ENCODE data around the gene SHMT1.
A peak's percentile ranks its signal among the peaks of the same experiment; 100 is the strongest.

SHMT1 gene

DNA sequence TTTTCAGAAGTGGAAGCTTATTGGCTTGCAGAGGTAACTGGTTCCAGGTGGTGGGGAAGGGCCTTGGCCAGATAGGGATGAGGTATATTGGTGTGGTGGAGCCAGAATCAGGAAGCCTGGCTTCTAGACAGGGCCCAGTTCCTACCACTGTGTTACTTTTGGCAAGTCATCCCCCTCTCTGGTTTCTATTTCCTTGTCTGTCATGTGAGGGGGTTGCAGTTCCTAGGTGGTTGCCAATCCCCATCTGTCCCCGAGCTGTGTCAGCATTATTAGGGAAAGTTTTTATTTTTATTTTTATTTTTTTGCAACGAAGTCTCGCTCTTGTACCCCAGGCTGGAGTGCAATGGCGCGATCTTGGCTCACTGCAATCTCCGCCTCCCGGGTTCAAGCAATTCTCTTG lies 45.2 kb downstream of the SHMT1 start (continued):
- TF ChIP-seq, protein P1, sequence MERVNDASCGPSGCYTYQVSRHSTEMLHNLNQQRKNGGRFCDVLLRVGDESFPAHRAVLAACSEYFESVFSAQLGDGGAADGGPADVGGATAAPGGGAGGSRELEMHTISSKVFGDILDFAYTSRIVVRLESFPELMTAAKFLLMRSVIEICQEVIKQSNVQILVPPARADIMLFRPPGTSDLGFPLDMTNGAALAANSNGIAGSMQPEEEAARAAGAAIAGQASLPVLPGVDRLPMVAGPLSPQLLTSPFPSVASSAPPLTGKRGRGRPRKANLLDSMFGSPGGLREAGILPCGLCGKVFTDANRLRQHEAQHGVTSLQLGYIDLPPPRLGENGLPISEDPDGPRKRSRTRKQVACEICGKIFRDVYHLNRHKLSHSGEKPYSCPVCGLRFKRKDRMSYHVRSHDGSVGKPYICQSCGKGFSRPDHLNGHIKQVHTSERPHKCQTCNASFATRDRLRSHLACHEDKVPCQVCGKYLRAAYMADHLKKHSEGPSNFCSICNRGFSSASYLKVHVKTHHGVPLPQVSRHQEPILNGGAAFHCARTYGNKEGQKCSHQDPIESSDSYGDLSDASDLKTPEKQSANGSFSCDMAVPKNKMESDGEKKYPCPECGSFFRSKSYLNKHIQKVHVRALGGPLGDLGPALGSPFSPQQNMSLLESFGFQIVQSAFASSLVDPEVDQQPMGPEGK (tag by site-specific recombination; IDR thresholded peaks at IDR 0.05): no peak
- TF ChIP-seq ZNF366 (tag by site-specific recombination; conservative IDR thresholded peaks at IDR 0.05) (no peak), TRIM28 (IDR thresholded peaks at IDR 0.05; ENCODE audit: borderline replicate concordance, low read length) (no peak), ZNF175 (tag by site-specific recombination; IDR thresholded peaks at IDR 0.05) (no peak)
- TF ChIP-seq, protein P2, sequence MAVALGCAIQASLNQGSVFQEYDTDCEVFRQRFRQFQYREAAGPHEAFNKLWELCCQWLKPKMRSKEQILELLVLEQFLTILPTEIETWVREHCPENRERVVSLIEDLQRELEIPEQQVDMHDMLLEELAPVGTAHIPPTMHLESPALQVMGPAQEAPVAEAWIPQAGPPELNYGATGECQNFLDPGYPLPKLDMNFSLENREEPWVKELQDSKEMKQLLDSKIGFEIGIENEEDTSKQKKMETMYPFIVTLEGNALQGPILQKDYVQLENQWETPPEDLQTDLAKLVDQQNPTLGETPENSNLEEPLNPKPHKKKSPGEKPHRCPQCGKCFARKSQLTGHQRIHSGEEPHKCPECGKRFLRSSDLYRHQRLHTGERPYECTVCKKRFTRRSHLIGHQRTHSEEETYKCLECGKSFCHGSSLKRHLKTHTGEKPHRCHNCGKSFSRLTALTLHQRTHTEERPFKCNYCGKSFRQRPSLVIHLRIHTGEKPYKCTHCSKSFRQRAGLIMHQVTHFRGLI (tag by site-specific recombination; IDR thresholded peaks at IDR 0.05): no peak

DNA sequence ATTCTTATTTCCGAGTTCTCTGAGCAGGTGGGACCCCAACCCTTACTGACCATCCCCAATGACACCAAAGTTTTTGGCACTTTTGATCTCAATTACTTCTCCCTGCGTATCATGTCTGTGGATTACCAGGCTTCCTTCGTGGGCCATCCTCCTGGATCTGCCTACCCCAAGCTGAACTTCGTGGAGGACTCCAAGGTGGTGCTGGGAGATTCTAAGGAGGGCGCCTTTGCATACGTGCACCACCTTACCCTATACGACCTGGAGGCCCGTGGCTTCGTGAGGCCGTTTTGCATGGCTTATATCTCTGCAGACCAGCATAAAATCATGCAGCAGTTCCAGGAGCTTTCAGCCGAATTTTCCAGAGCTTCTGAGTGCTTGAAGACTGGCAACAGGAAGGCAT lies 47.4 kb downstream of the SHMT1 start:
- Histone ChIP-seq H3K4me3 (ENCODE audit: low read depth, low read length) (peak overlapping the region; percentile 85), H3K27ac (ENCODE audit: extremely low read depth, low read depth, low read length) (no peak overlapping the region), H3K4me1 (ENCODE audit: control insufficient read depth, insufficient read depth, low read length) (peaks cover 21% of the 10 kb centered on the region), H3K36me3 (ENCODE audit: control insufficient read depth in 2 of 2, insufficient read depth in 1 of 2, low read length in 2 of 2) (peaks cover 14 to 75% of the 10 kb centered on the region in 2 experiments), H3K9me3 (ENCODE audit: control insufficient read depth, insufficient read depth, low read depth, low read length) (no peaks in the 10 kb centered on the region)
- TF ChIP-seq ZNF423 (tag by site-specific recombination; IDR thresholded peaks at IDR 0.05) (no peak), ZNF560 (tag by site-specific recombination; IDR thresholded peaks at IDR 0.05; ENCODE audit: borderline replicate concordance) (no peak), ZNF184 (tag by site-specific recombination; IDR thresholded peaks at IDR 0.05) (no peak), ZNF112 (tag by site-specific recombination; IDR thresholded peaks at IDR 0.05) (no peak)
- CTCF ChIA-PET: interaction anchor here (0.6 kb wide), 1 partner anchor 669 kb away, joined by 3 read pairs; no protein-coding TSS in a partner anchor
- POLR2A ChIA-PET: no interaction called here

DNA sequence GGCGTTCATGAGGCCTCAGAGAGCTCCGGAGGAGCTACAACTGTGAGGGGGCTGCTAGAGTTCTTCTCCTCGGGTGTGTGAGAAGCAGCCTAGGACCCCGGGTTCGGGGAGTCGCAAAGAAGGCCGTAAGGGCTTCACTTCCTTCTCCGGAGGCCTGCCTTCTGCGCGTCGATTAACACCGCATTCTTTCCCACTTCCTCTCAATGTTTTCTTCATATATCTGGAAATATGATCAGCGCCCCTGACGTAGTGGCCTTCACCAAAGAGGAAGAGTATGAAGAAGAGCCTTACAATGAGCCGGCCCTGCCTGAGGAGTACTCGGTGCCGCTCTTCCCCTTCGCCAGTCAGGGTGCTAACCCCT lies 47.8 kb downstream of the SHMT1 start:
- Histone ChIP-seq H3K27ac (ENCODE audit: extremely low read depth, low read depth, low read length) (peak overlapping the region; percentile 93), H3K4me1 (ENCODE audit: control insufficient read depth, insufficient read depth, low read length) (peaks cover 21% of the 10 kb centered on the region), H3K4me3 (ENCODE audit: low read depth, low read length) (peak overlapping the region; percentile 85), H3K36me3 (ENCODE audit: control insufficient read depth in 2 of 2, insufficient read depth in 1 of 2, low read length in 2 of 2) (peaks cover 18 to 74% of the 10 kb centered on the region in 2 experiments), H3K9me3 (ENCODE audit: control insufficient read depth, insufficient read depth, low read depth, low read length) (no peaks in the 10 kb centered on the region)
- ChIA-PET CTCF (interaction anchor here (1.0 to 1.1 kb wide), 2 partner anchors 49 to 665 kb away, joined by 3 read pairs; no protein-coding TSS in a partner anchor), POLR2A (no interaction called here)
- TF ChIP-seq, protein P3, sequence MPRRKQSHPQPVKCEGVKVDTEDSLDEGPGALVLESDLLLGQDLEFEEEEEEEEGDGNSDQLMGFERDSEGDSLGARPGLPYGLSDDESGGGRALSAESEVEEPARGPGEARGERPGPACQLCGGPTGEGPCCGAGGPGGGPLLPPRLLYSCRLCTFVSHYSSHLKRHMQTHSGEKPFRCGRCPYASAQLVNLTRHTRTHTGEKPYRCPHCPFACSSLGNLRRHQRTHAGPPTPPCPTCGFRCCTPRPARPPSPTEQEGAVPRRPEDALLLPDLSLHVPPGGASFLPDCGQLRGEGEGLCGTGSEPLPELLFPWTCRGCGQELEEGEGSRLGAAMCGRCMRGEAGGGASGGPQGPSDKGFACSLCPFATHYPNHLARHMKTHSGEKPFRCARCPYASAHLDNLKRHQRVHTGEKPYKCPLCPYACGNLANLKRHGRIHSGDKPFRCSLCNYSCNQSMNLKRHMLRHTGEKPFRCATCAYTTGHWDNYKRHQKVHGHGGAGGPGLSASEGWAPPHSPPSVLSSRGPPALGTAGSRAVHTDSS (tag by site-specific recombination; IDR thresholded peaks at IDR 0.05): 0 out of 2 replicates have a peak, but pooled peaks have one; percentile 30
- TF ChIP-seq ZNF571 (tag by site-specific recombination; IDR thresholded peaks at IDR 0.05) (no peak), SP3 (tag by site-specific recombination; IDR thresholded peaks at IDR 0.05) (no peak)
- TF ChIP-seq, protein P4, sequence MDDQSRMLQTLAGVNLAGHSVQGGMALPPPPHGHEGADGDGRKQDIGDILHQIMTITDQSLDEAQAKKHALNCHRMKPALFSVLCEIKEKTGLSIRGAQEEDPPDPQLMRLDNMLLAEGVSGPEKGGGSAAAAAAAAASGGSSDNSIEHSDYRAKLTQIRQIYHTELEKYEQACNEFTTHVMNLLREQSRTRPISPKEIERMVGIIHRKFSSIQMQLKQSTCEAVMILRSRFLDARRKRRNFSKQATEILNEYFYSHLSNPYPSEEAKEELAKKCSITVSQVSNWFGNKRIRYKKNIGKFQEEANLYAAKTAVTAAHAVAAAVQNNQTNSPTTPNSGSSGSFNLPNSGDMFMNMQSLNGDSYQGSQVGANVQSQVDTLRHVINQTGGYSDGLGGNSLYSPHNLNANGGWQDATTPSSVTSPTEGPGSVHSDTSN (CRISPR knock-in tag; IDR thresholded peaks at IDR 0.05): 0 out of 2 replicates have a peak, but pooled peaks have one; percentile 6

All from HEK293 (cell line).